Measurements from ENCODE around the gene LMBRD2.

The LMBRD2 gene

DNA sequence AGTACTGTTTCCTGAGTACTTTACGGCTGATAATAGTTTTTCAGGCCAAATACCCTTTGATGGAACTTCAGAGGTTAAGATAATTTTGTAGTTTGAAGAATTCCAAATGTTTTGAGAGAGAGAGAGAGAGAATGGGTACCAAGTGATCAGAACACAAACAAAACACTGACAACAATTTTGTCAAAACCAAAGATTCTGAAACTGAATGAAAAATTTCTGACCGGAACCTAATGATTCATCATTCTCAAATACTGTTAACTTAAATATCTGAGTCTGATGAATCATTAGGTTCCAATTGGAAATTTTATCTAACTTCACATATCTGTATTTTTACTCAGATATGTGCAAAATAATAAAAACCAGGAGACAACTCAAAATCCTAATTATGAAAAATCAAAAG is 4.0 kb downstream of the LMBRD2 start:
- DNase-seq: no peak
- Histone ChIP-seq H3K27me3 (no peaks in the 10 kb centered on the region), H3K27ac (no peak overlapping the region), H3K9me3 (no peaks in the 10 kb centered on the region), H3K4me3 (no peak overlapping the region), H3K4me1 (peaks cover 0 to 25% (median 12%) of the 10 kb centered on the region in 4 donors), H3K36me3 (peaks cover 0 to 2% (median 0%) of the 10 kb centered on the region in 3 donors)
- TF ChIP-seq, protein P1, sequence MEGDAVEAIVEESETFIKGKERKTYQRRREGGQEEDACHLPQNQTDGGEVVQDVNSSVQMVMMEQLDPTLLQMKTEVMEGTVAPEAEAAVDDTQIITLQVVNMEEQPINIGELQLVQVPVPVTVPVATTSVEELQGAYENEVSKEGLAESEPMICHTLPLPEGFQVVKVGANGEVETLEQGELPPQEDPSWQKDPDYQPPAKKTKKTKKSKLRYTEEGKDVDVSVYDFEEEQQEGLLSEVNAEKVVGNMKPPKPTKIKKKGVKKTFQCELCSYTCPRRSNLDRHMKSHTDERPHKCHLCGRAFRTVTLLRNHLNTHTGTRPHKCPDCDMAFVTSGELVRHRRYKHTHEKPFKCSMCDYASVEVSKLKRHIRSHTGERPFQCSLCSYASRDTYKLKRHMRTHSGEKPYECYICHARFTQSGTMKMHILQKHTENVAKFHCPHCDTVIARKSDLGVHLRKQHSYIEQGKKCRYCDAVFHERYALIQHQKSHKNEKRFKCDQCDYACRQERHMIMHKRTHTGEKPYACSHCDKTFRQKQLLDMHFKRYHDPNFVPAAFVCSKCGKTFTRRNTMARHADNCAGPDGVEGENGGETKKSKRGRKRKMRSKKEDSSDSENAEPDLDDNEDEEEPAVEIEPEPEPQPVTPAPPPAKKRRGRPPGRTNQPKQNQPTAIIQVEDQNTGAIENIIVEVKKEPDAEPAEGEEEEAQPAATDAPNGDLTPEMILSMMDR (IDR thresholded peaks at IDR 0.05): no peak
- intact Hi-C loops (cut with DNase I; ENCODE audit: low total_unique reads): no loop called here

DNA sequence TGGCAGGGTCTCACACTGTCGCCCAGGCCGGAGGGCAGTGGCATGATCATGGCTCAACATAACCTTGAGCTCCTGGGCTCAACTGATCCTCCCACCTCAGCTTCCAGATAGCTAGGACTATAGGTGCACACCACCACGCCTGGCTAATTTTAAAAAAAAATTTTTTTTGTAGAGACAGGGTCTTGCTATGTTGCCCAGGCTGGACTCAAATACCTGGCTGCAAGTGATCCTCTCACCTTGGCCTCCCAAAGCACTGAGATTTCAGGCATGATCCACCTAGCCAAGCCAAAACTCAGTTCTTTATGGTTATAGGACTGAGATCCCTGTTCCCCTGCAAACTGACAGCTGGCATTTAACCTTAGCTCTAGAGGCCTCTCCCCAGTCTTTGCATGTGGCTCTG is 5.3 kb downstream of the LMBRD2 start:
- Histone ChIP-seq H3K4me1 (peaks cover 0 to 23% (median 9%) of the 10 kb centered on the region in 4 donors), H3K27me3 (no peaks in the 10 kb centered on the region), H3K27ac (no peak overlapping the region), H3K36me3 (peaks cover 3 to 6% (median 5%) of the 10 kb centered on the region in 3 donors), H3K4me3 (no peak overlapping the region), H3K9me3 (no peaks in the 10 kb centered on the region)
- no peak for DNase-seq
- intact Hi-C loops (cut with DNase I; ENCODE audit: low total_unique reads): no loop called here
- TF ChIP-seq, protein P1 (IDR thresholded peaks at IDR 0.05): no peak

DNA sequence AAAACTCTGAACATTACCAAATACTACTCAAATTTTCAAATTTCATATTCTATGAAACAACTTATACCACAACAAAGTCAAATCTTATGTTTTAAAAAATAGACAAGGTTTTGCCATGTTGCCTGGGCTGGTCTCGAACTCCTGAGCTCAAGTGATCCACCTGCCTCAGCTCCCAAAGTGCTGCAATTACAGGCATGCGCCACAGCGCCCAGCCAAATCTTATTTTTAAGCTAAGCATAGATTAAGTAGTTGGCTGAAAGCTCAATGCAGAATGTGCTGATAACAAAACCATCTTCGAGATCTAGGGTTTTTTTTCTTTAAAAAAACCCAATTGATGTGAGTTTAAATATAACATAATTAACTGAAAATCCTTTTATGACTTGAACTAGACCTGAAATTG is 6.4 kb downstream of the LMBRD2 start:
- intact Hi-C loops (cut with DNase I; ENCODE audit: low total_unique reads): no loop called here
- H3K4me3 ChIP-seq: no peak overlapping the region
- H3K36me3 ChIP-seq: peaks cover 7 to 13% (median 11%) of the 10 kb centered on the region in 3 donors
- H3K27ac ChIP-seq: no peak overlapping the region
- no peaks in the 10 kb centered on the region for H3K27me3 ChIP-seq
- H3K4me1 ChIP-seq: peaks cover 0 to 15% (median 6%) of the 10 kb centered on the region in 4 donors
- H3K9me3 ChIP-seq: no peaks in the 10 kb centered on the region
- no peak for DNase-seq
- TF ChIP-seq, protein P1 (IDR thresholded peaks at IDR 0.05): no peak

DNA sequence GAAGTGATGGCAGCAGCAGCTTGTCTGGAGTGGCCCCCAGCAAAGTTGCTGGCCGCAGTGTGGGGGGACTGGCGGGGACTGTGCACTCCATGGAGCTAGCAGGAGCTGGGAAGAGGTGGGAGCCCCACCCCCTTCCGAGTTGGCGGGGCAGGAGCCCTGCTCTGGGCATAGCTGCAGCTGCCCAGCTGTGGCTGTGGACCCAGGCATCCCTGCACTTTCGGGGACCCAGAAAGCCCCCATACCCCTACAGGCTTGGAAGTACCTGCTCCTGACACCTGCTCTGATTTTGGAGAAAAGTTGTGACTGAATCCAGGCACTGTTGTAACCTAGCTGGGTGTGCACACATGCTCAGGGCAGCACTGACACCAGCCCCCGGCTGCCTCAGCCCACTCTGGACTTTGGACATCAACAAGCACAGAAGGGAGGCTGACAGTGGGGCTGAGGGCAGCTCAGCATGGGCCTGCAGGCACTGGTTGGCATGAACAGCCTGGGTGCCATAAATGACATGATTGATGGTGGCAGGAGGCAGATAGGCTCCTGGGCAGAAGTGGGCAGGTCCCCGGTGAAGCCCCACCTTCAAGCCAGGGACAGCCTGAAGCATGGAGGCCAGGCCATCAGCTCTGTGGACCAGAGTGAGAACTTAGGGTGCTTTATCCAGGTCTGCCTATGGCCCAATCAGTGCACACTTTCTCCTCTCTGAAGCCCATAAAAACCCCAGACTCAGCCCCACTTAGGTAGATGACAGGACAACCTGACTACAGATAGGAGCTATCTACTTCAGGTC is 12.6 kb downstream of the LMBRD2 start:
- Histone ChIP-seq H3K27me3 (no peaks in the 10 kb centered on the region), H3K4me3 (no peak overlapping the region), H3K27ac (no peak overlapping the region), H3K9me3 (no peaks in the 10 kb centered on the region), H3K4me1 (no peaks in the 10 kb centered on the region), H3K36me3 (peaks cover 17 to 48% (median 46%) of the 10 kb centered on the region in 3 donors)
- TF ChIP-seq, protein P1 (IDR thresholded peaks at IDR 0.05): no peak
- DNase-seq: no peak
- intact Hi-C loops (cut with DNase I; ENCODE audit: low total_unique reads): no loop called here

DNA sequence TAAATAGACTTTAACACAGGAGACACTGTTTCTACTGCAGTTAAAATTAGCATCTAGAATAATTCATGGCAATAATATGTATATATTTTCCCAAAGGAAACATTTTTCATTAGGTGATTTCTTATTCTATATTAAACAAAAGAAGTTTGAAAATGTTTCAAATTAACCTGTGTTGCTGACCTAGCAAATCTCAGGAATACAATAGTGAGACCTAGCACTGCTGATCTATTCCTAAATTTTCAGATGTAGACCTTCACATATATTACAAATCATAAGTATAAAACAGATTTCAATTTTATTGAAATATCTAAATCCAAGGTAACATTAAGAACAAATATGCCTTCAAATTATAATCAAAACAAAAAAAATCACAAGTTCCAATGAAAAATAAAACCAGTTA is 15.1 kb downstream of the LMBRD2 start:
- TF ChIP-seq, protein P1 (IDR thresholded peaks at IDR 0.05): no peak
- Histone ChIP-seq H3K9me3 (no peaks in the 10 kb centered on the region), H3K4me1 (no peaks in the 10 kb centered on the region), H3K27ac (no peak overlapping the region), H3K4me3 (no peak overlapping the region), H3K36me3 (peaks cover 23 to 50% (median 46%) of the 10 kb centered on the region in 3 donors), H3K27me3 (no peaks in the 10 kb centered on the region)
- no peak for DNase-seq
- intact Hi-C loops (cut with DNase I; ENCODE audit: low total_unique reads): no loop called here
